ENCODE measurements around the gene CSNK2A3. TPM values are rescaled to one million over a fixed set of nuclear protein-coding genes. Genes with fewer than 3 reads are reported as not detected.

Gene CSNK2A3
- polyA plus RNA-seq, 1 donor (not counting 4 experiments of a cell fraction or from before 2014, with no cell fraction given): 2.6 TPM

DNA sequence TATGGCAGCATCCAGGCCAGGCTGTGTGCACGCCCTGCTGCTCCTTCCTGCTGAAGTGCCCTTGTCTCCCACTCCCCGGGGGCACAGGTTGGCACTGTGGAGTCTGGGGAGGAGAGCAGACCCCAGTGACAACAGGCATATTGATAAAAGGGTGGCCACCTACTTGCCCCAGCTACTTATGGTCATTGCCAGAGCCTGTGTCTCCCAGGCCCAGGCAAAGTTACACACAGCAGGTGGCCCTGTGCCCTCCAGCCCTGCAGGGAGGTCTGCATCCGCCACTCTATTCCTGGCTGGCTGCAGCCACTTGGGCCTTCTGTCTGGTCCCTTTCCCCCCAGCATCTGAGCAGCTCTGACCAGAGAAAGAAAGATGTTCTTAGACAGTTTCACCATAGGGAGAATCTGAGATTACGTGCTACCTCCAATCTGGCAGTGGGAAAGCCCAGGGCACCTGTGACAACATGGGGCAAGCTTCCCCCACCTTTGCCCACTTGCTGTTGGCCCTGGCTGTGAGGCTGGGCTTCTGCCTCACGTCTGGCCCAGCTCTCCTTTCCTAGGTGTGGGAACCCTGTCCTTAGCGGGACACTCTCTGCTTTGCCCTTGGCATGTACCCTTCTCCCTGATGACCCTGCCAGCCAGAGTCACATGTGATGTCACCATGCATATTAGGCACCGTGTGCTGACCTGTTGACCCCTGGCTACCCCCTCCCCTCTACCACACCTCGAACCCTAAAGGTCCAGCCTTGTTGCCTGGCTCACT lies 25.3 kb upstream of the CSNK2A3 start:
- H3K27me3 ChIP-seq (ENCODE audit: control insufficient read depth, extremely low read depth, insufficient read depth, low read length): no peaks in the 10 kb centered on the region
- H3K27ac ChIP-seq (ENCODE audit: control insufficient read depth, insufficient read depth, low read length): no peak overlapping the region
- H3K4me1 ChIP-seq (ENCODE audit: control insufficient read depth, extremely low read depth, insufficient read depth, low read length): no peaks in the 10 kb centered on the region
- H3K36me3 ChIP-seq (ENCODE audit: control insufficient read depth in 2 of 2, extremely low read depth in 1 of 2, insufficient read depth in 2 of 2, low read length in 2 of 2): peaks cover 3 to 5% of the 10 kb centered on the region in 2 experiments
- H4K20me1 ChIP-seq (ENCODE audit: control insufficient read depth, extremely low read depth, insufficient read depth, low read length): peaks cover 2% of the 10 kb centered on the region
- H3K4me3 ChIP-seq (ENCODE audit: control insufficient read depth in 2 of 3, extremely low read depth in 1 of 3, insufficient read depth in 2 of 3, low read depth in 1 of 3, low read length in 3 of 3): no peak overlapping the region
- no peak overlapping the region for H3K4me2 ChIP-seq (ENCODE audit: control insufficient read depth, extremely low read depth, insufficient read depth, low read depth, low read length)
- H3K9ac ChIP-seq (ENCODE audit: control insufficient read depth, extremely low read depth, insufficient read depth, low read length): no peak overlapping the region
- no peak for DNase-seq (ENCODE audit: low read depth, low spot score)
- dilution Hi-C loops (cut with MboI; ENCODE audit: extremely low pct_ligation_motif_present, low sequenced_read_pairs): no loop called here
- H2AFZ ChIP-seq (ENCODE audit: control insufficient read depth, low read length): no peak overlapping the region
- no peaks in the 10 kb centered on the region for H3K79me2 ChIP-seq (ENCODE audit: control insufficient read depth, insufficient read depth, low read length)
- TF ChIP-seq EZH2 (IDR thresholded peaks at IDR 0.05; ENCODE audit: low read length): no peak
- TF ChIP-seq, protein P1, sequence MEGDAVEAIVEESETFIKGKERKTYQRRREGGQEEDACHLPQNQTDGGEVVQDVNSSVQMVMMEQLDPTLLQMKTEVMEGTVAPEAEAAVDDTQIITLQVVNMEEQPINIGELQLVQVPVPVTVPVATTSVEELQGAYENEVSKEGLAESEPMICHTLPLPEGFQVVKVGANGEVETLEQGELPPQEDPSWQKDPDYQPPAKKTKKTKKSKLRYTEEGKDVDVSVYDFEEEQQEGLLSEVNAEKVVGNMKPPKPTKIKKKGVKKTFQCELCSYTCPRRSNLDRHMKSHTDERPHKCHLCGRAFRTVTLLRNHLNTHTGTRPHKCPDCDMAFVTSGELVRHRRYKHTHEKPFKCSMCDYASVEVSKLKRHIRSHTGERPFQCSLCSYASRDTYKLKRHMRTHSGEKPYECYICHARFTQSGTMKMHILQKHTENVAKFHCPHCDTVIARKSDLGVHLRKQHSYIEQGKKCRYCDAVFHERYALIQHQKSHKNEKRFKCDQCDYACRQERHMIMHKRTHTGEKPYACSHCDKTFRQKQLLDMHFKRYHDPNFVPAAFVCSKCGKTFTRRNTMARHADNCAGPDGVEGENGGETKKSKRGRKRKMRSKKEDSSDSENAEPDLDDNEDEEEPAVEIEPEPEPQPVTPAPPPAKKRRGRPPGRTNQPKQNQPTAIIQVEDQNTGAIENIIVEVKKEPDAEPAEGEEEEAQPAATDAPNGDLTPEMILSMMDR (optimal IDR thresholded peaks at IDR 0.05 in 1 of 3, IDR thresholded peaks at IDR 0.05 in 1 of 3, conservative IDR thresholded peaks at IDR 0.05 in 1 of 3; ENCODE audit: extremely low read depth in 1 of 3, insufficient read depth in 2 of 3, low read length in 3 of 3): no peak
- no peak for FAIRE-seq
- H3K9me3 ChIP-seq (ENCODE audit: control insufficient read depth, low read depth, low read length): no peaks in the 10 kb centered on the region
- no peaks in the 10 kb centered on the region for H3K9me1 ChIP-seq (ENCODE audit: control insufficient read depth, extremely low read depth, insufficient read depth, low read length)

DNA sequence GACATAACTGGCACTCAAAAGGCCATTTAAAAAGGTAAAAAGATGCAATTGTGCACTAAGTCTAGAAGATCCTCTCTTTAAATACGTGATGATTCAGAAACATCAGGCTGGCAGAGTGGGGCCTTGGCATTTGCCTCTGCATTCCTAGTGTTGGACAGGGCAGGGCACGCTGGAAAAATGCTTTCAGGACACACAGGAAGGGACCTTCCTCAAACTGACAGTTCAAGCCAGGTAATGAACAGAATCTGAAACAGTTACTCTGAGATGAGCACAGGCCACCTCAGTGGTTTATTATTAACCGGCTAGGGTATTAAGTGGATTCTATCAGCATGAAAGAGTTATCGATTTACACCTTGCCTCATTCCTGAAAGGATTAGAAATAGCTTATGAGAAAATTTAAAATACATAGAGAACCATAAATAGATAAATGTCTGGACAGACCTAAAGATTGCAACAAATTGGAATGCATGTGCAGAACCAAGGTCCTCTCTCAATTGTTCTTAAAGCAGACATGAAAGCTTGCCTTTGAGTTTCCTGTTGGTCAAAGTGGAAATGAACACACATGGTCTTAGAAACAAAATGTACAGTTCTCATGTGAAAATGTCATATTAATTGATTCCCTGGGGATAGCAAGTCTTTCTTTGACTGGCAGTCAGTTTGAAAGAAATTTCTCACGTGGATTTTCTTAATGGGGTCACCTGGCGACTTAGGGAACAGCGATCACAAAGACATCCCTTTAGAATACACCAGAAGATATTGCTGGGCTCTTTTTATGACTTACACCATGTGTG lies 21.5 kb upstream of the CSNK2A3 start:
- no peak overlapping the region for H3K27ac ChIP-seq (ENCODE audit: control insufficient read depth, insufficient read depth, low read length)
- DNase-seq (ENCODE audit: low read depth, low spot score) (no peak), FAIRE-seq (no peak)
- no peaks in the 10 kb centered on the region for H3K9me3 ChIP-seq (ENCODE audit: control insufficient read depth, low read depth, low read length)
- H3K9me1 ChIP-seq (ENCODE audit: control insufficient read depth, extremely low read depth, insufficient read depth, low read length): no peaks in the 10 kb centered on the region
- peaks cover 9 to 15% of the 10 kb centered on the region in 2 experiments for H3K36me3 ChIP-seq (ENCODE audit: control insufficient read depth in 2 of 2, extremely low read depth in 1 of 2, insufficient read depth in 2 of 2, low read length in 2 of 2)
- H3K4me1 ChIP-seq (ENCODE audit: control insufficient read depth, extremely low read depth, insufficient read depth, low read length): no peaks in the 10 kb centered on the region
- H3K27me3 ChIP-seq (ENCODE audit: control insufficient read depth, extremely low read depth, insufficient read depth, low read length): no peaks in the 10 kb centered on the region
- H4K20me1 ChIP-seq (ENCODE audit: control insufficient read depth, extremely low read depth, insufficient read depth, low read length): no peaks in the 10 kb centered on the region
- H3K9ac ChIP-seq (ENCODE audit: control insufficient read depth, extremely low read depth, insufficient read depth, low read length): no peak overlapping the region
- H3K4me3 ChIP-seq (ENCODE audit: control insufficient read depth in 2 of 3, extremely low read depth in 1 of 3, insufficient read depth in 2 of 3, low read depth in 1 of 3, low read length in 3 of 3): no peak overlapping the region
- no peak overlapping the region for H3K4me2 ChIP-seq (ENCODE audit: control insufficient read depth, extremely low read depth, insufficient read depth, low read depth, low read length)
- dilution Hi-C loops (cut with MboI; ENCODE audit: extremely low pct_ligation_motif_present, low sequenced_read_pairs): no loop called here
- TF ChIP-seq, protein P1 (optimal IDR thresholded peaks at IDR 0.05 in 1 of 3, IDR thresholded peaks at IDR 0.05 in 1 of 3, conservative IDR thresholded peaks at IDR 0.05 in 1 of 3; ENCODE audit: extremely low read depth in 1 of 3, insufficient read depth in 2 of 3, low read length in 3 of 3): no peak
- no peak for TF ChIP-seq EZH2 (IDR thresholded peaks at IDR 0.05; ENCODE audit: low read length)
- H2AFZ ChIP-seq (ENCODE audit: control insufficient read depth, low read length): no peak overlapping the region
- no peaks in the 10 kb centered on the region for H3K79me2 ChIP-seq (ENCODE audit: control insufficient read depth, insufficient read depth, low read length)

Measured in keratinocyte (primary cell).